HG02943 (cell line): ENCODE measurements around the gene SFRP2.

ENCODE experiments used
- ATAC-seq: cut with Tn5 transposase; IDR thresholded peaks from one replicate; pipeline ENCODE4 v1.9.1; 2021; ENCODE audit warnings: mild to moderate bottlenecking, low read depth, moderate library complexity; ENCODE audit not compliant: unreplicated experiment

SFRP2 gene

GRCh38 chr4:153777421-153777820 is 11.5 kb downstream of the SFRP2 start:
- no peak for ATAC-seq

- no peak for ATAC-seq
Measured at GRCh38 chr4:153776601-153777000, 12.3 kb downstream of the SFRP2 start.

GRCh38 chr4:153773236-153773690 is 15.6 kb downstream of the SFRP2 start:
- ATAC-seq = no peak

- no peak for ATAC-seq
Measured at GRCh38 chr4:153771046-153771445, 17.8 kb downstream of the SFRP2 start.

GRCh38 chr4:153766758-153767157 is 22.1 kb downstream of the SFRP2 start:
- no peak for ATAC-seq

- no peak for ATAC-seq
Measured at GRCh38 chr4:153765894-153766293, 23.0 kb downstream of the SFRP2 start.

- ATAC-seq = no peak
Measured at GRCh38 chr4:153764601-153765368, 24.1 kb downstream of the SFRP2 start.

GRCh38 chr4:153763404-153763803 is 25.5 kb downstream of the SFRP2 start:
- no peak for ATAC-seq

GRCh38 chr4:153759407-153760316 is 29.2 kb downstream of the SFRP2 start, which contains the start of gene RNF175:
Gene RNF175 (minus strand): TSS chr4:153760024. CDS start chr4:153759862, 162 bp downstream.
- ATAC-seq = no peak

GRCh38 chr4:153758688-153759406 is 30.0 kb downstream of the SFRP2 start:
- ATAC-seq = no peak

- no peak for ATAC-seq
Measured at GRCh38 chr4:153758136-153758535, 30.7 kb downstream of the SFRP2 start.

GRCh38 chr4:153757407-153757806 is 31.5 kb downstream of the SFRP2 start:
- no peak for ATAC-seq

GRCh38 chr4:153755186-153755585 is 33.7 kb downstream of the SFRP2 start:
- ATAC-seq = no peak

GRCh38 chr4:153750197-153750817 is 38.6 kb downstream of the SFRP2 start:
- ATAC-seq = no peak

GRCh38 chr4:153748378-153748777 is 40.5 kb downstream of the SFRP2 start:
- ATAC-seq = no peak

GRCh38 chr4:153747406-153747955 is 41.4 kb downstream of the SFRP2 start:
- ATAC-seq = no peak

GRCh38 chr4:153745651-153746050 is 43.2 kb downstream of the SFRP2 start:
- no peak for ATAC-seq

GRCh38 chr4:153741541-153741940 is 47.3 kb downstream of the SFRP2 start:
- no peak for ATAC-seq

- ATAC-seq = no peak
Measured at GRCh38 chr4:153735906-153736461, 52.9 kb downstream of the SFRP2 start.
